Activated T-helper 1 cell treated with anti-CD3 and anti-CD28 coated beads, Interleukin-2, amount 50 U/mL, for 16 hours (primary cell): Measurements from ENCODE around the gene SGO2.

Source experiments
- DNase-seq, 2 donors: peaks; one replicate each; pipeline ENCODE4 v3.0.0-alpha.2; 2020; ENCODE audit warnings: low read depth in 1 of 2, low spot score in 1 of 2

Gene SGO2

GRCh38 chr2:200525882-200526651 is at the start of gene SGO2:
Gene SGO2 (plus strand): TSS chr2:200526207. CDS start chr2:200532976, 6,769 bp downstream.
- DNase-seq = peak; percentile 92 to 93

DNA sequence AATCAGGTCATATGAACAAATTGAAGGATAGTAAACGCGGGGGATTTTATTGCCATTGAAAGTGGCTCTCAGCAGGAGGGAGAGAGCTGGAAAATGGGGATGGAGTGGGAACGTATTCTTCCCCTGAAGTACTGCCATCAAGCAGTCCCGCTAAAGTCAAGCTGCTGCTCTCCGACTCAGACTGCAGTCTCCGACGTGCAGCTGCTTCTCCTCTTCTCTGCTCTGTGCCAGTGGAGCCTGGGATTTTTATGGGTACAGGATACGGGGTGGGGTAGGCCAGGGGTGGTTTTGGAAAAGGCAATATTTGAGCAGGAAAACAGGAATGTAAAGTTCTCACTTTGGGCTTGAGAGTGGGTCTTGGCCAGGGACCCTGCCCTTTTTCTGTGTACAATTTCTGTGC is 49.2 kb upstream of the SGO2 start:
- no peak for DNase-seq

GRCh38 chr2:200477667-200478131 is 48.3 kb upstream of the SGO2 start:
- DNase-seq = no peak

DNA sequence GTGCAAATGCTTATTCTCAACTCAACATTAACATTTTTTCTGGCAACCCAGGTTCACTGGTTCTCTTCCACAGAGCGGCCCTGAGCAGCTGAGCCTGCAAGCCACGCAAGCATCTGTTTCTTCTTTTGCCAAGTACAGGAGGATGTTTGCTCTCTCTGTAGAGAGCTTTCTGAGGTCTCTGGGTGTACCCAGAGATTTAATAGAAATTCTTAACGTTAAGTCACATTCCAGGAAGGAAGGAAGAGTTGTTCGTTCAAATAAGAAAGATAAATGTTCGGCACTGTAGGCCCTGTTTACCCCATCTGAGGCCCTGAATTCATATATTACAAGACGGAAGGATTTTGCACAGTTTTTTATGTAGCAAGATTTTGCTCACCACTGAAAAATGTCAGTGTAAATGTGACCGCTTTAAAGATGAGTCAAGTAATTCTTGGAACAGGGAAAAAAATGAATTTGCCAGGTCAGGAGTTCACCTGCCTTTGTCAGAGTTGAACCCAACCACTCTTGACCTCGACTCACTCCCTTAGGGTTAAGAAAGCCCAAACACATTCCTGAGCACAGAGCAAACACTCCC is 46.2 kb upstream of the SGO2 start:
- no peak for DNase-seq

DNA sequence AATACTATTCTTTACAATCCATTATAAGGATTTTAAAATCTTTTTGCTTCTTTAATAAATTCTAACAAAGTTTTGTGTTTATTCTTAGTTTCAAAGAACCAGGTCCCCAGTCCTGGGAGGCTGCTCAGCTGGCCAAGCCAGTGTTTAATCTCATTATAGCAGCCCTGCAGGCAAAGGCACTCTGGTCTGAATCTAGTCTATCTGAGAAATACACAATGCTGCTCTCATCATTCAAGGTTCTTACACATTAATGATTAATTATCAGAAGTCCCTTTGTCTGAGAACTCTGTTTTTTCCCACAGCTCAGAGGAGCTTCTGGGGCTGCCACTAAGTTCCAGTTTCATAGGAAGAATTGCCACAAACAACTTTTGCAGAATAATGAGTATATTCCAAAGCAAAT is 43.8 kb upstream of the SGO2 start:
- no peak for DNase-seq

DNA sequence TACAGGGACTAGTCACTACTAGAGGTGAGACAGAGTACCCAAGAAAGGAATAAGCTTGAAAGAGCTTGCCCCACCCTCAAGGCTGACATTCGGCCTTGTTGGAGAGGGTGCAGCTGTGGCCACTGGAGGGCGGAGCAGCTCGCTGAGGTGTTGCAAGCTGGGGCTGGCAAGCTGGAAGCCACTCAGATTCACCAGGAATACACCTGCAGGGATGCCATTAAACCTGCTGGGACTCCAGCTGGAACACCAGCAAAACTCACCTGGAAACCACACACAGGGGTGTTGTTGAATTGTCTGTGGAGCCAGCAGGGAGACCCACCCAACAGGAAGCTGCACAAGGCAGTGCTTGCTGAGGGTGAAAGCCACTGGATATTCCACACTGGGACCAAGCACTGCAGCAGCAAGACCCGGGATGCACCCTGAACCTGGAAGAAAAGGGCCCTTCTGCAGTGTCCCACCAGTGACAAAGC is 42.2 kb upstream of the SGO2 start:
- no peak for DNase-seq

DNA sequence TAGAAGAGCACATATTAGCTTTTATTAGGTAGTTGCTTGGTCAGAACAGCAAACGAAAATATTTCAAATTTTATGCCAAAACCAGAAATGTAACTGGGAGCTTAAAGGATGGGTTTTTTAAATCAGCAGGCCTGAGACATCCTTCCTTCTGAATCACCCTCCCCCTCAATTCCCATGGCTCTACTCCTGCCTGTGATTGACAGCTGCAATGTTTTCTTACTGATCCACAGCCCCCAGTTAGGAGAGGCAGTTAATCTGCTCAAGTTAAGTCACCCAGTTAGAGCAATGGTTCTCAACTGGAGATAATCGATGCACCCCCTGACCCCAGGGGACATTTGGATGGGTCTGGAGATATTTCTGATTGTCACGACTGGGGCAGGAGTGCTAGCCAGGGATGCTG is 41.1 kb upstream of the SGO2 start:
- no peak for DNase-seq

DNA sequence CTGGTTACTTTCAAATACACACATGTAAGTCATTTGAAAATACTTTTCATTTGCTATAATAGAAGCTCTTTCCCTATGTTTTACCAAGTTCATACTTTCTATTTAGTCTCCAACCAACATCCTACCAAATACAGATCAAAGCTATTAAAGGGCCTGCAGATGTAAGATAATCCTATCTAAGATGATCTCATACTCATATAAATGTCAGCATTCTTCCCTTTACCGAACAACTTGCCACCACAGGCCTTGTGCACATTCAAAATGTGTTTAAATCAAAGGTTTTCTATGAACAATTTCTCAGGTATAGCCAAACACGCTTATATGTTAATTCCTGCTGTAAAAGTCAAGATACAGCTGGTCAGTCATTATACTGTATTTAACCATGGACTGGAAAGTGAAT is 39.5 kb upstream of the SGO2 start:
- no peak for DNase-seq

- no peak for DNase-seq
Measured at GRCh38 chr2:200488169-200488568, 37.8 kb upstream of the SGO2 start.

DNA sequence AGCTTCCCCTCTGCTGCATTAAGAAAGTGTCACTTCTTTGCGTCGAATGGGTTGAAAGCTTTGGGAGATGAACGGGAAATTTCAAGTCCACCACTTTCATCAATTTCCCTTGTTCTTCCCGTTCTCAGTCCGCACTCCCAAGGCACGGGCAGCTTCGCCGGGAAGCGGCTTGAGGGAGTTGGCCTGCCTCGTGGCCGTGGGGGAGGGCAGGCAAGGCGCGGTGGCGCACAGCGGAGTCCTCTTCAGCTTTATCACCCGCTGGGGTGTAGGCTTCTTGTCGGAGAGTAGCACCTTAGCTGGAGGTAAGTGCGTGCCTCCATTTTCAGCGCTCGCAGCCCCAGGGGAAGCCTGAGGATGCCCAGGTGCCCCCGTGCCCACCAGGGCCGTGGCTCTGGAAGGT is 36.0 kb upstream of the SGO2 start:
- DNase-seq = no peak

- DNase-seq = no peak
Measured at GRCh38 chr2:200492656-200493055, 33.4 kb upstream of the SGO2 start.

- no peak for DNase-seq
Measured at GRCh38 chr2:200494048-200494447, 32.0 kb upstream of the SGO2 start.

DNA sequence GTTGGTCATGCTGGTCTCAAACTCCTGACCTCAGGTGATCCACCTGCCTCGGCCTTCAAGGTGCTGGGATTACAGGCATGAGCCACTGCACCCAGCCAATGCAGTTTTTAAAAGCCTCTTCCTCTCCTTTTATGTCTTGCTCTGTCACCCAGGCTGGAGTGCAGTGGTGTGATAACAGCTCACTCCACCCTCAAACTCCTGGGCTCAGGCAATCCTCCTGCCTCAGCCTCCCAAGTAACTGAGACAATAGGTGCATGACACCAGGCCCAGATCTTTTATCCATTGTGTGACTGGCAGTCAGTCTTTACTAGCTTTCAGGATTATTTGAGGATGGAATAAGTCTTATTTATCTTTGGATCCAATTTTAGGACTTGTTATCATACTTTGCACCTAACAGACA is 29.3 kb upstream of the SGO2 start:
- DNase-seq = no peak

DNA sequence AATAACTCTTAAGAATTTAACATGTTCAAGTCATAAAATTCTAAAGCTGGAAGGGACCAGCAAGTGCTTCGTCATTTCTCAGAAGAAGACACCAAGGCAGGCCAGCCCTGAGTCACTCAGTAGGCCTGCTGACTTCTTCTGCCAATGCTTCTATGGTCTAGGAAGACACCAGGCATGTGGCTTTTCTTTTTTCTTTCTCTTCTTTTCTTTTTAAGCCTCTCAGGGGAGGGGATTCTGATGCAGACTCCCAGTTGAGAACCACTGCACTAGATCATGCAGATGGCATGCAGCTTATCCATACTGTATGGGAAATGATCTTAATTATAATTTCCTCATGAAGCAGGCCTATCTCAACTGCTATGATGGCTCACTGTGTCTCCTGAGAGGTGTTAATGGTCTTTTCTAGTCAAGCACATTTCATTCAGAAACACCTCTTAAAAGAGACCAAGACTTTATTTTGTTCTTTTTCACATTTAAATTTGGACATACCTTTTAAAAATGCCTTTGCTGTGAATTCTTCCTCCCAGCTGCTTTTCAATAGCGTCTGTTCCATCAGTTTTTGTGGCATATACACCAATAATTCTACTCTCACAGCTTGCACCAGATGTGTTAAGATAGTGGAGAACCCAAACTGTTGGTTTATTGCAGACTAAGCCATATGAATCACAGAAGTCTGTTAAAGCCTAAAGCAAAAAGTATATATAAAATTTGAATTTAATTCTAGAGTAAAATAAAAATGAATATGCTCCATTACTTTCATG is 27.4 kb upstream of the SGO2 start:
- DNase-seq = no peak

- DNase-seq = no peak
Measured at GRCh38 chr2:200502196-200502595, 23.8 kb upstream of the SGO2 start.

DNA sequence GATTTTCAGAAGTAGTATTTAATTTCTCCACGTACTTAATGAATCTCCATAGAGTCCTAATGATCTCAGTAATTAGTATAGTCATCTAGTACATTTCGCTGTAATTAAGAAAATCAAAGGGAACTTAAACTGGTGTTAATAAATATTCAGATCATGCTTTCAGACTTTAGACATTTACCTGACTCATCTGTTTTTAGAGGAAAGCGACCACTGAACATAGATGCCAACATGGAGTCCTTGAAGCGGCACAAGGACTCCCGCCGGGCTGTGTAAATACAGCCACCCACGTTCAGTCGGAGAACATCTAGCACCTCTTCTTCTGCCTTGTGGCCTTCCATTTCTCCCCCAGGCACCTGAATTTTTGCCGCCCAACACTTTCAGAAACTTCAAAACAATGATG is 19.3 kb upstream of the SGO2 start:
- DNase-seq = no peak

GRCh38 chr2:200507179-200507578 is 18.8 kb upstream of the SGO2 start:
- no peak for DNase-seq

DNA sequence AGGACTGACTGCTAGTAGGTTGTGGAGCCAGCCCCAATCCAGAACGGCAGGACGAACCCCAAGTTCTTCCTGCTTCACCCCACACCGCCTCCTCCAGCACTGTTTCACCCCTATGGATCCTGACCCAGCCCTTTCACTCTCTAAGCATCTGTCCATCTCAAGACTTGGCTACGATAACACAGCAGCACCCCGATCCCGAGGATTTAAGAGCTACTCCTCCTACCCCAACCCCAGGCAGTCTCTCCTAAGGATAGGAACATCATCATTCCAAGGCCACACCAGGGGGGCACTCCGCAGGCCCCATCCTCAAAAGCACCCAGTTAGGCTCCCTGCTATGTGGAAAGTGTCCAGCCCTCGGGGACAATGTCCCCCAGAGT is 16.8 kb upstream of the SGO2 start:
- no peak for DNase-seq

GRCh38 chr2:200509612-200510433 is 16.2 kb upstream of the SGO2 start, which contains the start of gene KCTD18:
Gene KCTD18 (minus strand): TSS chr2:200510068. CDS start chr2:200507016, 3,052 bp downstream.
- DNase-seq = peak; percentile 84 to 89

DNA sequence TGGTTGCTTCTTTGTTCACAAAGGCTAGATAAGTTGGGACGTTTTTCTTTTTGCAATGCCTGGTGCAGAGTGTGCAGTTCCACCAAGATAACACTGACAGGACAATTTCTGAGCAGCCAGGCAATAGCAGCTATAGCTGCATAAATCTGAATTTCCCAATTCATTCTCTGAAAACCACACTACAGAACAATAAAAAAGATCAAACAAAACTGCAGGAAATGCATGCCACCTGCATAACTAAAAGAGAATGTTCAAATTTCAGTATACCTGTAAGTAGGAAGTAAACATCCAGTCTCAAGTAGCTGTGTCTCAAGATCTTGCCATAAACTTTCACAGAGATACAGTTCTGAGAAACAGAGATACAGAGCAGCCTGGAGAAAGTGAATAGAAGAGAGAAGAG is 10.9 kb upstream of the SGO2 start:
- no peak for DNase-seq

GRCh38 chr2:200523158-200523557 is 2.8 kb upstream of the SGO2 start:
- no peak for DNase-seq
